Endothelial cell of umbilical vein (primary cell): ENCODE data around the gene ACLY.

ENCODE experiments used
- EZH2 ChIP-seq: IDR thresholded peaks from 2 replicates; pipeline ENCODE4 v1.6.1; 2012; ENCODE audit warnings: borderline replicate concordance, low read depth, mild to moderate bottlenecking, moderate library complexity, low read length, inconsistent platforms; ENCODE audit not compliant: severe bottlenecking
- MYC ChIP-seq: IDR thresholded peaks from one replicate; pipeline ENCODE4 v1.6.1; 2011; ENCODE audit warnings: mild to moderate bottlenecking, low read depth, low read length
- POLR2A ChIP-seq: IDR thresholded peaks from 2 replicates; pipeline ENCODE4 v1.6.1; 2012; ENCODE audit warnings: low read depth, mild to moderate bottlenecking, control low read depth, low read length
- POLR2AphosphoS5 ChIP-seq: IDR thresholded peaks from 2 replicates; pipeline ENCODE4 v1.6.1; 2012; ENCODE audit warnings: low read depth, mild to moderate bottlenecking, control low read depth, low read length, moderate library complexity; ENCODE audit not compliant: insufficient read depth
- TF ChIP-seq, protein P1 (sequence below): IDR thresholded peaks from 2 replicates; pipeline ENCODE4 v1.6.1; 2011; ENCODE audit not compliant: insufficient read depth, insufficient read length
- TF ChIP-seq, protein P2 (sequence below), 2 donors: IDR thresholded peaks; 1 replicate in 1 of 2; 2 replicates in 1 of 2; pipeline ENCODE4 v1.5.1; 2011; ENCODE audit warnings: low read length in 2 of 2, mild to moderate bottlenecking in 2 of 2, moderate library complexity in 2 of 2, control low read depth in 1 of 2, inconsistent platforms in 1 of 2, low read depth in 1 of 2; ENCODE audit not compliant: insufficient read depth in 1 of 2; ENCODE audit errors: extremely low read depth in 1 of 2

DNA sequence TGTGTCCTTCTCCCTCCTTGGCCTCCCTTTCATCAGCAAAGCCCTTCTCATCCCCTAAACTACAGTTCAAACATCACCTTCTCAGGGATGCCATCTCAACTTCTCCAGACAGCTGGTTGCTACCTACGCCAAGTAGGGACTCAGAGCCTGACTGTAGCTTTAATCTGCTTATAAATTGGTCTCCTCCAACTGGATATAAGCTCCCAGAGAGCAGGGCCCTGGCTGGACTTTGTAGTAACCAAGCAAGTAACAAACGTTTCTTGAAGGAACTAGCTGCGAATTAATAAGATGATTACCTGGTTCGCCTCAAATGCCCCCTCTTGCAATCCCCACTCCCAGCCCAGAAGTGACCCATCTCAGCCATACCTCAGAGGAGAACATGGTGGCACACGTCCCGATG lies 36.0 kb downstream of the ACLY start:
- TF ChIP-seq EZH2 (no peak), POLR2A (no peak), MYC (no peak), POLR2AphosphoS5 (no peak)
- TF ChIP-seq, protein P1, sequence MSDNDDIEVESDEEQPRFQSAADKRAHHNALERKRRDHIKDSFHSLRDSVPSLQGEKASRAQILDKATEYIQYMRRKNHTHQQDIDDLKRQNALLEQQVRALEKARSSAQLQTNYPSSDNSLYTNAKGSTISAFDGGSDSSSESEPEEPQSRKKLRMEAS, result no peak
- TF ChIP-seq, protein P2, sequence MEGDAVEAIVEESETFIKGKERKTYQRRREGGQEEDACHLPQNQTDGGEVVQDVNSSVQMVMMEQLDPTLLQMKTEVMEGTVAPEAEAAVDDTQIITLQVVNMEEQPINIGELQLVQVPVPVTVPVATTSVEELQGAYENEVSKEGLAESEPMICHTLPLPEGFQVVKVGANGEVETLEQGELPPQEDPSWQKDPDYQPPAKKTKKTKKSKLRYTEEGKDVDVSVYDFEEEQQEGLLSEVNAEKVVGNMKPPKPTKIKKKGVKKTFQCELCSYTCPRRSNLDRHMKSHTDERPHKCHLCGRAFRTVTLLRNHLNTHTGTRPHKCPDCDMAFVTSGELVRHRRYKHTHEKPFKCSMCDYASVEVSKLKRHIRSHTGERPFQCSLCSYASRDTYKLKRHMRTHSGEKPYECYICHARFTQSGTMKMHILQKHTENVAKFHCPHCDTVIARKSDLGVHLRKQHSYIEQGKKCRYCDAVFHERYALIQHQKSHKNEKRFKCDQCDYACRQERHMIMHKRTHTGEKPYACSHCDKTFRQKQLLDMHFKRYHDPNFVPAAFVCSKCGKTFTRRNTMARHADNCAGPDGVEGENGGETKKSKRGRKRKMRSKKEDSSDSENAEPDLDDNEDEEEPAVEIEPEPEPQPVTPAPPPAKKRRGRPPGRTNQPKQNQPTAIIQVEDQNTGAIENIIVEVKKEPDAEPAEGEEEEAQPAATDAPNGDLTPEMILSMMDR (IDR thresholded peaks at IDR 0.05; ENCODE audit: extremely low read depth in 1 of 2, insufficient read depth in 1 of 2, low read depth in 1 of 2, low read length in 2 of 2), result no peak
